ENCODE measurements around the gene TMEM88.

- TF ChIP-seq RXRA (IDR thresholded peaks at IDR 0.05; ENCODE audit: insufficient read depth, low read depth, low read length) (no peak), POLR2A (IDR thresholded peaks at IDR 0.05; ENCODE audit: control extremely low read depth in 1 of 2, low read depth in 2 of 2, low read length in 2 of 2) (no peak), CTCF (IDR thresholded peaks at IDR 0.05; ENCODE audit: control extremely low read depth in 1 of 3, insufficient read depth in 1 of 3, low read depth in 1 of 3, low read length in 3 of 3) (no peak), GABPA (IDR thresholded peaks at IDR 0.05; ENCODE audit: borderline replicate concordance, insufficient read depth, low read length) (no peak), TAF1 (IDR thresholded peaks at IDR 0.05; ENCODE audit: low read depth, low read length) (no peak), POLR2AphosphoS5 (IDR thresholded peaks at IDR 0.05; ENCODE audit: low read depth, low read length) (no peak), EP300 (IDR thresholded peaks at IDR 0.05; ENCODE audit: borderline replicate concordance in 1 of 2, low read depth in 2 of 2, low read length in 2 of 2) (no peak), YY1 (IDR thresholded peaks at IDR 0.05; ENCODE audit: low read depth, low read length) (no peak), TCF12 (IDR thresholded peaks at IDR 0.05; ENCODE audit: low read depth, low read length) (no peak), MAX (IDR thresholded peaks at IDR 0.05) (no peak), FOSL1 (IDR thresholded peaks at IDR 0.05; ENCODE audit: insufficient read depth, low read depth, low read length) (no peak), CEBPB (IDR thresholded peaks at IDR 0.05; ENCODE audit: low read depth, low read length) (no peak)
Measured at GRCh38 chr17:7840875-7841274, 14.0 kb upstream of the TMEM88 start.
